Retinal pigment epithelial cell (primary cell): ENCODE results near the gene TEX51.

Experiments used
- DNase-seq: peaks from one replicate; pipeline ENCODE4 v3.0.0-alpha.2; 2010; ENCODE audit warnings: low read depth
- H3K4me3 ChIP-seq: 2 replicates; pipeline ENCODE4 v1.5.1; 2011; ENCODE audit warnings: mild to moderate bottlenecking, low read length, control low read depth, moderate library complexity
- CTCF ChIP-seq: conservative IDR thresholded peaks from 2 replicates; pipeline ENCODE4 v1.5.1; 2011; ENCODE audit warnings: low read depth, low read length, control low read depth, inconsistent platforms

The TEX51 gene

GRCh38 chr2:126886211-126886915 lies 12.3 kb upstream of the TEX51 start:
- TF ChIP-seq CTCF, result peak; percentile 54
- DNase-seq, result no peak
- no peak overlapping the region for H3K4me3 ChIP-seq

GRCh38 chr2:126886916-126887280 lies 11.8 kb upstream of the TEX51 start:
- DNase-seq, result no peak
- TF ChIP-seq CTCF, result no peak

GRCh38 chr2:126887506-126887905 lies 11.2 kb upstream of the TEX51 start:
- DNase-seq, result no peak
- no peak for TF ChIP-seq CTCF

More at GRCh38 chr2:126886916-126887280, 11.8 kb upstream of the TEX51 start:
- H3K4me3 ChIP-seq, result no peak overlapping the region

GRCh38 chr2:126888046-126888445 lies 10.6 kb upstream of the TEX51 start:
- no peak for DNase-seq
- no peak overlapping the region for H3K4me3 ChIP-seq
- no peak for TF ChIP-seq CTCF

More at GRCh38 chr2:126887506-126887905, 11.2 kb upstream of the TEX51 start:
- no peak overlapping the region for H3K4me3 ChIP-seq

- H3K4me3 ChIP-seq, result no peak overlapping the region
- no peak for TF ChIP-seq CTCF
- DNase-seq, result no peak
These were observed 9.6 kb upstream of the TEX51 start for GRCh38 chr2:126889071-126889470.

GRCh38 chr2:126889496-126890135 lies 9.1 kb upstream of the TEX51 start:
- no peak for DNase-seq
- TF ChIP-seq CTCF, result no peak
- H3K4me3 ChIP-seq, result no peak overlapping the region

- DNase-seq, result no peak
- H3K4me3 ChIP-seq, result no peak overlapping the region
- no peak for TF ChIP-seq CTCF
These were observed 8.6 kb upstream of the TEX51 start for GRCh38 chr2:126890136-126890510.
